Trophoblast cell (in vitro differentiated cells and primary cell): ENCODE data around the gene ANKRD17.

ENCODE experiments used
- DNase-seq, 2 donors: peaks; one replicate each; pipeline ENCODE4 v3.0.0-alpha.2; 2016
- H2AFZ ChIP-seq: 2 replicates; pipeline ENCODE4 v1.6.1; 2013; ENCODE audit warnings: low read length, moderate library complexity, mild to moderate bottlenecking; ENCODE audit not compliant: insufficient read depth, poor library complexity
- H2AK5ac ChIP-seq: 2 replicates; pipeline ENCODE4 v1.6.1; 2013; ENCODE audit warnings: mild to moderate bottlenecking, low read length
- H2BK120ac ChIP-seq: 2 replicates; pipeline ENCODE4 v1.6.1; 2013; ENCODE audit warnings: low read length, mild to moderate bottlenecking, moderate library complexity; ENCODE audit not compliant: insufficient read depth, poor library complexity
- H2BK12ac ChIP-seq: 2 replicates; pipeline ENCODE4 v1.6.1; 2013; ENCODE audit warnings: mild to moderate bottlenecking, low read length, moderate library complexity
- H2BK5ac ChIP-seq: 2 replicates; pipeline ENCODE4 v1.6.1; 2013; ENCODE audit warnings: low read length, low read depth, moderate library complexity, mild to moderate bottlenecking; ENCODE audit not compliant: poor library complexity
- H3K14ac ChIP-seq: 2 replicates; pipeline ENCODE4 v1.6.1; 2013; ENCODE audit warnings: mild to moderate bottlenecking, low read length
- H3K18ac ChIP-seq: 2 replicates; pipeline ENCODE4 v1.6.1; 2013; ENCODE audit warnings: mild to moderate bottlenecking, low read length
- H3K23ac ChIP-seq: 2 replicates; pipeline ENCODE4 v1.6.1; 2013; ENCODE audit warnings: low read length
- H3K27ac ChIP-seq: 2 replicates; pipeline ENCODE4 v1.5.1; 2013; ENCODE audit warnings: low read depth, mild to moderate bottlenecking, inconsistent platforms, low read length, moderate library complexity
- H3K27me3 ChIP-seq: 2 replicates; pipeline ENCODE4 v1.6.1; 2013; ENCODE audit warnings: inconsistent platforms, mild to moderate bottlenecking, low read length, moderate library complexity; ENCODE audit not compliant: insufficient read depth
- H3K36me3 ChIP-seq, 2 experiments: 1 replicate in 1 of 2; 2 replicates in 1 of 2; pipeline ENCODE4 v1.6.1; 2013; ENCODE audit warnings: low read length in 2 of 2, mild to moderate bottlenecking in 2 of 2, moderate library complexity in 1 of 2; ENCODE audit not compliant: insufficient read depth in 2 of 2, control insufficient read depth in 1 of 2
- H3K4ac ChIP-seq: 2 replicates; pipeline ENCODE4 v1.6.1; 2013; ENCODE audit warnings: low read depth, mild to moderate bottlenecking, low read length, moderate library complexity
- H3K4me1 ChIP-seq, 2 experiments: 1 replicate in 1 of 2; 2 replicates in 1 of 2; pipeline ENCODE4 v1.6.1; 2013; ENCODE audit warnings: low read length in 2 of 2, mild to moderate bottlenecking in 2 of 2, moderate library complexity in 1 of 2; ENCODE audit not compliant: insufficient read depth in 2 of 2, control insufficient read depth in 1 of 2
- H3K4me2 ChIP-seq: 2 replicates; pipeline ENCODE4 v1.6.1; 2013; ENCODE audit warnings: inconsistent platforms, mild to moderate bottlenecking, low read length, moderate library complexity
- H3K4me3 ChIP-seq: 2 replicates; pipeline ENCODE4 v1.5.1; 2013; ENCODE audit warnings: mild to moderate bottlenecking, low read depth, low read length, inconsistent platforms
- H3K79me1 ChIP-seq: one replicate; pipeline ENCODE4 v1.6.1; 2013; ENCODE audit warnings: low read length
- H3K79me2 ChIP-seq: 2 replicates; pipeline ENCODE4 v1.6.1; 2013; ENCODE audit warnings: low read length, mild to moderate bottlenecking; ENCODE audit not compliant: control insufficient read depth, insufficient read depth, poor library complexity
- H3K9ac ChIP-seq: 2 replicates; pipeline ENCODE4 v1.6.1; 2013; ENCODE audit warnings: mild to moderate bottlenecking, low read length
- H3K9me3 ChIP-seq: 2 replicates; pipeline ENCODE4 v1.6.1; 2013; ENCODE audit warnings: low read depth, mild to moderate bottlenecking, control low read depth, inconsistent platforms, low read length; ENCODE audit not compliant: insufficient read depth
- H4K12ac ChIP-seq: 2 replicates; pipeline ENCODE4 v1.6.1; 2013; ENCODE audit warnings: low read depth, mild to moderate bottlenecking, low read length, moderate library complexity
- H4K8ac ChIP-seq: 2 replicates; pipeline ENCODE4 v1.6.1; 2013; ENCODE audit warnings: low read depth, mild to moderate bottlenecking, low read length, moderate library complexity
- H4K91ac ChIP-seq: one replicate; pipeline ENCODE4 v1.6.1; 2013; ENCODE audit warnings: low read depth, mild to moderate bottlenecking, low read length, moderate library complexity
- WGBS: extraction: QIAGEN DNeasy Blood & Tissue Kit; methylation state at CpG from one replicate; pipeline ENCODE4 v1.1.7; 2013; ENCODE audit warnings: missing lambda C conversion rate; ENCODE audit not compliant: insufficient read length, insufficient coverage; ENCODE audit errors: extremely low coverage; 5-methylcytosine and 5-hydroxymethylcytosine counted together

The ANKRD17 gene

GRCh38 chr4:73223258-73223650 lies 35.3 kb downstream of the ANKRD17 start:
- Histone ChIP-seq H4K91ac (no peak overlapping the region), H4K8ac (no peak overlapping the region), H2BK12ac (no peak overlapping the region), H3K36me3 (peaks cover 0 to 1% of the 10 kb centered on the region in 2 experiments), H3K14ac (no peak overlapping the region), H2AFZ (no peak overlapping the region), H3K27me3 (no peaks in the 10 kb centered on the region), H4K12ac (no peak overlapping the region), H2BK5ac (no peak overlapping the region), H3K79me1 (no peaks in the 10 kb centered on the region), H3K79me2 (peaks cover 2% of the 10 kb centered on the region), H3K9me3 (no peaks in the 10 kb centered on the region), H3K27ac (no peak overlapping the region), H3K9ac (no peak overlapping the region), H3K4me2 (no peak overlapping the region), H3K4me3 (no peak overlapping the region), H3K4me1 (peaks cover 2 to 3% of the 10 kb centered on the region in 2 experiments), H2AK5ac (no peak overlapping the region), H3K18ac (no peak overlapping the region), H3K23ac (no peak overlapping the region), H3K4ac (no peak overlapping the region), H2BK120ac (no peak overlapping the region)
- no CpG with 5 or more reads among the region's 3 CpGs for WGBS
- DNase-seq = no peak

DNA sequence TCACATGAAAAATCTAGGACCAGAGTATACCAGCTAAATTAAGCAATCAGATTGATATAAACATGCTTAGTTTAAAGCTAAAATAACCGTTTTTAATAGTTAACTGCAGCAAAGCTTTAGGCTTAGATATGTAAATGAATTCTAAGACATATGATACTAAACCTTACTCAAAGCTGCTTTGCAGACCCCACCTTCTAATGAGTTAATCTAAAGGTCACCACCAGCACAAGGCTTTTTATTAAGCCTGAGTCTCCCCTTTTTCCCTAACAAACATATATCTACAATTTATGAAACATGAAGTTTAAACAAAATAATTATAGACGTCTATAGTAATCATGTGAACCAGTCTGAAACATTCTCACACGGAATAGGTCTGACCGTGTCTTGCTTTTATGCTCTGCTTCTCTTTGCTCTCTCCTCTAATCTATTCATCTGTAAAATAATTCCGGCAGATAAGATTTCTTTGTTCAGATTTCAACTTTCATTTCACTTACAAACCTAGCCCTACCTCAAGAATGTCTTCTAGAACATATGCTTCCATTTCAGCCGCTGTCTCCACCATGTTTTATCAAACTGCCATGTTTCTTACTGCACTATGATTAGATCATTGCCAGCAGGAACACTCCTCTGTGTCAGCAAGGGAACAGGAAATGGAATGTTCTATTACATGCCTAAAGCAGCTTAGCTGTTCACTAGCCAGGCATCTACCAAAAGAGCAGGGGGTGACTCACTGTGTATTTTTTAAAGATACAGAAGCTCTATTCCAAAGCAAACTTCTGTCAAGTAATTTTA lies 35.9 kb downstream of the ANKRD17 start:
- Histone ChIP-seq H3K4me3 (no peak overlapping the region), H4K8ac (no peak overlapping the region), H2BK5ac (no peak overlapping the region), H3K36me3 (peaks cover 0 to 1% of the 10 kb centered on the region in 2 experiments), H2BK120ac (no peak overlapping the region), H2AK5ac (no peak overlapping the region), H3K14ac (no peak overlapping the region), H3K79me2 (peaks cover 2% of the 10 kb centered on the region), H4K91ac (no peak overlapping the region), H3K9me3 (no peaks in the 10 kb centered on the region), H2AFZ (no peak overlapping the region), H3K9ac (no peak overlapping the region), H3K27me3 (no peaks in the 10 kb centered on the region), H3K79me1 (no peaks in the 10 kb centered on the region), H3K23ac (no peak overlapping the region), H3K4me1 (peaks cover 2 to 3% of the 10 kb centered on the region in 2 experiments), H3K18ac (no peak overlapping the region), H4K12ac (no peak overlapping the region), H2BK12ac (no peak overlapping the region), H3K27ac (peak overlapping the region; percentile 46), H3K4me2 (peak overlapping the region; percentile 45), H3K4ac (no peak overlapping the region)
- no CpG with 5 or more reads among the region's 6 CpGs for WGBS
- DNase-seq = peak; percentile 71 to 89

GRCh38 chr4:73221734-73222133 lies 36.9 kb downstream of the ANKRD17 start:
- DNase-seq = no peak
- Histone ChIP-seq H3K23ac (no peak overlapping the region), H3K79me1 (no peaks in the 10 kb centered on the region), H3K79me2 (peaks cover 2% of the 10 kb centered on the region), H4K12ac (no peak overlapping the region), H3K4me2 (no peak overlapping the region), H3K27me3 (no peaks in the 10 kb centered on the region), H3K9me3 (no peaks in the 10 kb centered on the region), H3K4me1 (peaks cover 2 to 3% of the 10 kb centered on the region in 2 experiments), H3K36me3 (peaks cover 0 to 1% of the 10 kb centered on the region in 2 experiments), H4K91ac (no peak overlapping the region), H3K9ac (peak overlapping the region; percentile 76), H3K4ac (no peak overlapping the region), H2BK120ac (no peak overlapping the region), H2AK5ac (no peak overlapping the region), H2AFZ (no peak overlapping the region), H4K8ac (no peak overlapping the region), H3K14ac (no peak overlapping the region), H2BK12ac (no peak overlapping the region), H3K27ac (no peak overlapping the region), H3K4me3 (no peak overlapping the region), H2BK5ac (no peak overlapping the region), H3K18ac (no peak overlapping the region)
- WGBS = no CpG with 5 or more reads among the region's 2 CpGs

GRCh38 chr4:73220815-73221214 lies 37.8 kb downstream of the ANKRD17 start:
- no peak overlapping the region for H3K4me3 ChIP-seq
- no peak overlapping the region for H4K12ac ChIP-seq
- no peak overlapping the region for H2BK12ac ChIP-seq
- H3K4me1 ChIP-seq = peaks cover 1 to 2% of the 10 kb centered on the region in 2 experiments
- no peak for DNase-seq
- no peak overlapping the region for H3K18ac ChIP-seq
- no peaks in the 10 kb centered on the region for H3K79me1 ChIP-seq
- H2BK120ac ChIP-seq = no peak overlapping the region
- peaks cover 2% of the 10 kb centered on the region for H3K79me2 ChIP-seq
- H2BK5ac ChIP-seq = no peak overlapping the region
- H3K27ac ChIP-seq = no peak overlapping the region
- H3K14ac ChIP-seq = no peak overlapping the region
- no peak overlapping the region for H3K4ac ChIP-seq
- no peak overlapping the region for H2AK5ac ChIP-seq
- no peak overlapping the region for H4K8ac ChIP-seq
- H3K9me3 ChIP-seq = no peaks in the 10 kb centered on the region
- no peak overlapping the region for H3K23ac ChIP-seq
- no peak overlapping the region for H2AFZ ChIP-seq
- H3K27me3 ChIP-seq = no peaks in the 10 kb centered on the region
- peaks cover 0 to 1% of the 10 kb centered on the region in 2 experiments for H3K36me3 ChIP-seq
- H3K4me2 ChIP-seq = no peak overlapping the region
- H3K9ac ChIP-seq = no peak overlapping the region
- H4K91ac ChIP-seq = no peak overlapping the region
